GM19043 (cell line): ENCODE data around the gene PDE1C.

Experiments
- ATAC-seq: cut with Tn5 transposase; IDR thresholded peaks from one replicate; pipeline ENCODE4 v1.9.1; 2021; ENCODE audit warnings: low read depth; ENCODE audit not compliant: unreplicated experiment

The PDE1C gene

DNA sequence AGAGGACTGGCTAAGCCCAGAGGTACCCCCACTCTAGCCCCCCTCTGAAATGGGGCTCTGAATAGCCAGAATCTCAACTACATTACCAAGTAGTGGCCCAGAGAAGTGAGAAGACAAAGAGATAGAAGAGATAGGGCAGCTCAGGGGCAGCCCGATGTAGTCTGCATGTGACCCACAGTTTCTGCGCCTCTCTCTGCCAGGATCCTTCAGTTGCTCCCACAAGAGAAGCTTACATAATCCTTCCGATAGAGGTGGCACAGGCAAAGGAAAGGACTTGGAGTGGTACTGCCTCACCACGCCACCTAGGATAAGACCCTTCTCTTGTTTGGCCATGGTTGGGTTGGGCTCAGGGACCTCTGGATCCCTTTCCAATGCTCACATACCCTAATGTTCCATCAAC lies 5.4 kb upstream of the PDE1C start:
- no peak for ATAC-seq

DNA sequence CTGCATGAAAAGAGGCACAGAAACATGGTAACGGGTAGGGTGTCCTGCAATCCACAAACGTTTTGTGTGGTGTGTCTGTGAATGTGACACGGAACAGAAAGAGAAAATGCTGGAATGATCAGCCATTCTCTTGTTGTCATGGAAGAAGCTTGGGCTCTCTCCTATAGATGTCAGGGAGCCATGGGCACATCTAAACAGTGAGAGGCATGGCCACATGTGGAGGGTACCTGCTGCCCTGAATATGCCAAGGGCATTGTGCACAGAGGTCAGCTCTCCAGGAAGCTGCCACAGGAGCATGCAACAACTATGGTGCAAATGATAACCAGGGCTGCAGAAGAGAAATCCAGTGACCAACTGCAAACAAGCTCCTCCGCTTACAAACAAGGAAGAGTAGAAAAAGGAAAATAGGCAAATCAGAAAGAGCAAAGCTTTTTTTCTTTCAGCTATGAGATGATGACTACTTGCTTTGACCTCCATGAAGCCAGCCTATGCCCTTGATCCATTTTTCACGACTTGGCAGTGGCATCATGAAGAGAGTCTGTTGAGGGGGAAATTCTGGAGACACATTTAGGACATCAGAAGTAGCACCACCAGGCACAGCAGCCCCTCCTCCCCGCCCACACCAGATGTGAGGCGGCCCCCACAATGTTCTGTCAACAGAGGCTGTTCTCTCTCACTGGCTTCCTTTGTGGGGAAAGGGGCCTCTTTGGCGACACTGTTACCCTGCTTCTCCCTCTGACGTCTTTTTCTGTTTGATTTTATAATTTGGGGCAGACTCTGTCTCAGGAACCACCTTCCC lies 4.8 kb upstream of the PDE1C start:
- ATAC-seq, result no peak

DNA sequence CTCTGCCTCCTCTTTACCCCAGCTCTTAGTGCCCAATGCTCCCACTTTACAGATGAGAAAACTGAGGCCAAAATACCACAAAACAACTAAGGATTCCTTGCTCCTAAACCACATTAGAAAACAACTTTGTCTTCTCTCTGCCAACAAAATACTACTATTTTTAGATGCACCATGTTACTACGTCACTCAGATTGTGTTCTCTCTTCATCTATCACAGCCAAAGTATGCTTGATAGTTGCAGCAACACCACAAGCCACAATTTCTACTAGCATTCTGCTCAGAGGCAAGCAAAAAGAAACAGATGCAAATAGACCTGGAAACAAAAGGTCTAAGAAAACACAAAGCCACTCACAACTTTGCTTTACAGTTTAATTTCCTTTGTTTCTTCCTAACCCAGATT lies 3.3 kb upstream of the PDE1C start:
- no peak for ATAC-seq

DNA sequence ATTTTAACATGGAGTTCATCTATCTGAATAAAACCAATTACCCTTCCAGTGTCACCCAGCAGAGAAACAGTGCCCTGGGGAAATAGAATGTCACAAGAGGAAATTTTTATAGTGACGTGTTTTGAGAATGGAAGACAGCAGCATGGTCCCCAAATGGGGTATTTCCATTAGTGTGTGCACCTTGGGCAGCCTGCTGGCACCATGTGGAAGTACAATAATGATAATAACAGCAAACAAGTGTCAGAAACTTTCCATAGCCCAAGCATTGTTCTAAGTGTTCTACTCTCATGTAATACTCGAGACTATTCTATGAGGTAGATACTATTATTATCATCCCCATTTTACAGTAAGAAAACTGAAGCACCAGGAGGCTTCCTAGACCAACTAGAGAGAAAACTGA lies 2.2 kb upstream of the PDE1C start:
- ATAC-seq, result no peak

DNA sequence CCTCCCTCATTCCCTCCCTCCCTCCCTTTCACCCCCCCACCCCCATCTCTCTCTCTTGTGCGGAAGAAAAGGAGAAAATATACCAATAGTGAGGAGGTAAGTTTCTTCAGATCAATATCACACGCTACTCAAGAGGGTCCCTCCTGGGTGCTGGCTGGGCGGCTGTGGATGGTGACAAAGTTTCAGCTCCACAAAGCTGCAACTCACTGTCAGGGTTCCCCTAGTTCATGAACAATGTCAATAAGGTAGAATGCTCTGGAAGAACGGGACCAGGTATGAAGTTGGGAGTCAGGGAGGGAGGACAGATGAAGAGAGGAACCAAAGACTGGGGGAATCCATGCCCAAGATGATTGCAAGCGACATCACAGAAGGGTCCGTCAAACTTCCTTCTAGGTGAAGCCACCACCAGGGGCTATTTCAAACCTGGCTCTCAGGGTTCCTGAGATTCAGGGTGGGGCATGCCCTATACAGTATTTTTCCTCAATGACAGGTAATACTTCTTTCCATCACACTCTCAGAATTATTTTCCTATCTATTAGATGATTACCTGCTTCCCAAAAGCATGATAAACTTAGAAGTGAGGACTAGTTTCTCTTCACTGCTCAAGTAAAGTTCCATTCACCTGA lies 1.4 kb upstream of the PDE1C start:
- ATAC-seq, result no peak

DNA sequence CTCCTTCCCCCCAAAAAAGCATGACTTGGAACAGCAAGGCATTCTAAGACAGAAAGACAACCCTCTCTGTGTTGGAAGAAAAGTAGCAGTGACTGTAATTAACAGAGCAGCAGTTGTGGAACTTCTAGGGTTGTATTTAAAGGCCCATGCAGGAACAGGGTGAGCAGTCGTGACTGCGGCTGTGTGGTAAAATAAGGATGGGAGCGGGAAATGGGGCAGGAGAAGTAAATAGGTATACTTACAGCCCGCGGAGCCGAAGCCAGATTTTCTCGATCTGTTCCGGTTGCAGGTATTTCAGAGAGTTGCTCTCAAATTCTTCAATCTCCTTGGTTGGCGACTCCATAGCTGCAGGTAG lies 179 bp downstream of the PDE1C start:
- ATAC-seq, result no peak

DNA sequence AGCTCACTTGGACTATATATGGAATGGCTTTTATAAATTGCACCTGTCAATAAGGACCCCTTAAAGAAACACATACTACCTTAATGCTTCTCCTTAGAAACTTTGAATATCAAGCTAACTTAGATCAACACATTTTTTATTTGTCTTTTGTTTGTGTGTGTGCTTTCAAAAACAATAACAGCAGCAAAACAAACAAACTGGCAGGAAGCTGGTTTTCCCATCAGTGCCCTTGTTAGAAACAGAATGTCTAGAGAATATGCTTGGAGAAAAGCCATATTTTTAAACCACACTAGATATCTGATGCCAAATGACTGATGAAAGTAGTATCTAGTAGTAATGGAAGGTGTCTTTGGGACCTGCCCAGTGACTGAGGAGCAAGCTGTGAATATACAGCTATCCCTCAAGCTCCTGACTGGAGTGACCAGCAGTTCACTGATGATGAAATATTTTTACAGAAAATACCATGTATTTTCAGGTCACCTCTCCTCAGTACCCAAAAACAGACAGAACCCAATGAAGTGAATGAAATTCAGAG lies 1.0 kb downstream of the PDE1C start:
- no peak for ATAC-seq

GRCh38 chr7:32068411-32069101 lies 1.7 kb downstream of the PDE1C start:
- no peak for ATAC-seq

DNA sequence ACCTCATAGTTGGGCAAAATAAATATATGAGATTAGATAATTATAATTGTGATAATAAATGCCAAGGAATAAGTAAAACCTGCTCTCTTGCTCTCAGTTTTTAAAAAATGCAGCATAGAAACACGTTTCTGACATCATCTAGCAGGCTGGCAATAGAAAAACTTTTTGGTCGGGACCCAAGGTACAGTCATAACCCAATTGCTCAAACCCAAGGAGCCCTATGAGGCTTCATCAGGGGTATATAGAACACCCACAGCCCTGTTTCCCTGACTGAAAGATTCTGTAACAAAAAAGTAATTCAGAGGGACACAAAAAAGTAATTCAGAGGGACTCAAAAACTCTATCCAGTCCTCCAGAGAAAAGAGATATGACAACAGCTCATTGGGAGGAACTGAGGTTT lies 3.8 kb downstream of the PDE1C start:
- ATAC-seq, result no peak

GRCh38 chr7:32063614-32064013 lies 6.6 kb downstream of the PDE1C start:
- ATAC-seq, result no peak

GRCh38 chr7:32062150-32062549 lies 8.1 kb downstream of the PDE1C start:
- no peak for ATAC-seq

- no peak for ATAC-seq
Measured at GRCh38 chr7:32061346-32061745, 8.9 kb downstream of the PDE1C start.

DNA sequence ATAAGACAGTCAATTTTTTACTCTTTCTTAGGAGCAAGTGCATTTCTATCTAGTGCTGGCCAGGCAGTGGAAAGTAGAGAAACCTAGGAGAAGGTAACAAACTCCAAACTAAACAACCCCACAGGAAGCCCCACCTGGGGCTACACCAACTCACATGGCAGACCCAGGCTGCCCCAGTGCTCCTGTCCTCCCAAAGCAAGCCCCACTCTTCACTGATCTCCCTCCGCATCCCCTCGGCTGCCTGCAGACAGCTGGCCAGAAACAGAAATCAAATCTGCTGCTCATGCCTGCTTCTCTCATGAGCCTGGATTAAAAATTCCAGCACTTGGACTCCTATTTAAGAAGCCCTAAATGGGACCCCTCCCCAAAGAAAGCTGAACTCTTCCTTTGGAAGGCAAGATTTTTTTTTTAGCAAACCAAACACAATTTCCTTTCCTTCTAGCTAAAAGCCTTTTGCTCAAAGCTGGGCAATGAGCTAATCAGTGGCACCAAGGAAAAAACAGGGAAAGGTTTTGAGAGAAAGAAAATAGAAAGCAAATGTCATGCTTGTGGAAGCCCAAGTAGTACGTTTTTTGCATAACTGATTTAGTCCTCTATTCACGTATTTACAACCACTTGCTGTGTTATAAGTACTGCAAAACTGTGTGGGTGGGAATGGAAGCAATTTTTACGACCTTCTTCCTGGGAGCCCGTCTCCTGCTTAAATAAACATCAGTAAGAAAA lies 10.8 kb downstream of the PDE1C start:
- no peak for ATAC-seq

GRCh38 chr7:32058002-32058401 lies 12.2 kb downstream of the PDE1C start:
- ATAC-seq, result no peak

GRCh38 chr7:32056767-32057166 lies 13.4 kb downstream of the PDE1C start:
- ATAC-seq, result no peak

DNA sequence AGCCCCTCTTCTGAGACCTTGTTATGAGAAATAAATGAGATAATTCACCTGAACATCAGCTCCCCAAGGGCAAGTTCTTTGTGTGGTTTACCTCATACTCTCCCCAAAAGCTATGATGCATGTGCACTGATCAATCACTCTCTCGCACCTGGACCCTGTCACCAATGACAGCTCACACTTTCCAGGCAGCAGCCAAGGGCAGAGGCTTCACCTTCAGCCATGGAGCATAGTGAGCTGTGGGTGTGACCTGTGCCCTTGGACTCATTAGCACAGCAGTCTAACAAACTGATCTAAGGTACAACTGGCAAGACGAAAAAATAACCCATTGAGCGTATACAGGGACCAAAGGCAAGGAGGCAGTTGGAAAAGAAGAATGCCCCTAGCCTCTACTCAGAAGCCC lies 17.0 kb downstream of the PDE1C start:
- no peak for ATAC-seq

GRCh38 chr7:32051128-32051527 lies 19.1 kb downstream of the PDE1C start:
- ATAC-seq, result no peak

DNA sequence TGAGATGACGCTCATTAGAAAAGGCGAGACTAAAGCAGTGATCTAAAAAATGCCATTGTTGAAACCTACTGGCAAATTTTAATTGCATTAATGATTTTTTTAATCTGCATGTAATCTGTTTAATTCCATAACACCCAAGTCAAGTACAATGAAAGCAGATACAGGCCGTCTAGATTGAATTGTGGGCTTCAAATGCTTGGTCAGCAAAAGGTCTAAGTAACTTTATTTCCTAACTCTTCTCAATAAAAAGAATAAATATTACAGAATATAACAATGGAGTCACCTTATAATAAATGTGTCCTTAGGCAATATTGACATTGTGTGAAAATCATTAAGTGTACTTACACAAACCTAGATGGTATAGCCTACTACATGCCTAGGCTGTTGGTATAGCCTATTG lies 20.6 kb downstream of the PDE1C start:
- ATAC-seq, result no peak

GRCh38 chr7:32048970-32049491 lies 21.2 kb downstream of the PDE1C start:
- ATAC-seq, result peak; percentile 76

DNA sequence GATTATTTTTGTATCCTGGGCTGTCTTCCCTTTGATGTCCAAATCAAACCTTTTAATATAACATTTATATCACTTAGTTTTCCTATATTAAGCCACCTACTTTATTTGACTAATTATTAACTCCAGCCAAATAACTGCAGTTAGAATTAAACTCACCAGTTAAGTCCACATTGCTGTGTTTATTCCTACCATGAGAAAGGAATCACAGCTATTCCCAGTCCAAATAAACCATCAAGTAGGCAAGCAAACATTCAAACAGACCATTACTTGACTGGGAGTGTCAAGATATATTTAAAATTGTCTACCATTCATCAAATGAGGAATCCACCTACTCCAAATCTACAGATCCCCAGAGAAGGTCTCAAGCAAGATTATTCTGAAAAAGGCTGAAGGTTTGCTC lies 22.4 kb downstream of the PDE1C start:
- no peak for ATAC-seq

DNA sequence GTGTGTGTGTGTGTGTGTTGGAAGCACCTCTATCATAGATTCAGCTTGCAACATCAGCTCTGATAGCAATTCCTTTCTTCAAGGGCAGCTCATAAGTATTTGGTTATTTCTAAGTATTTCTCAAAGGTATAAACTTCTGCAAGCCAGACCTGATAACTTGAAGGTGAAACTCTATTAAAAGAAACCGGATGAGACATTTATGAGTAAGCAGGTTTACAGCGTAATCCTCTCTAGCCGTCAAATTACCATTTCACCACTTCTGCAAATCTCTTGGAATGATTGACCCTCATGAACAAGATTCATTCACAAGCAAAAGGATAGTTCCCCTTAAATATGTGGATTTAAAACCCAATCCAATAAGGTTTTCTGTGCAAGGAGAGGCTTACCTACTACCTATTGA lies 23.1 kb downstream of the PDE1C start:
- peak; percentile 36 for ATAC-seq
